ENCODE data around the gene FANCL.
"Not testable (repeated sequence)": the region's sequence is repeated elsewhere in the genome, so short reads cannot be mapped to it uniquely, and the experiment has no call there.

Gene FANCL

DNA sequence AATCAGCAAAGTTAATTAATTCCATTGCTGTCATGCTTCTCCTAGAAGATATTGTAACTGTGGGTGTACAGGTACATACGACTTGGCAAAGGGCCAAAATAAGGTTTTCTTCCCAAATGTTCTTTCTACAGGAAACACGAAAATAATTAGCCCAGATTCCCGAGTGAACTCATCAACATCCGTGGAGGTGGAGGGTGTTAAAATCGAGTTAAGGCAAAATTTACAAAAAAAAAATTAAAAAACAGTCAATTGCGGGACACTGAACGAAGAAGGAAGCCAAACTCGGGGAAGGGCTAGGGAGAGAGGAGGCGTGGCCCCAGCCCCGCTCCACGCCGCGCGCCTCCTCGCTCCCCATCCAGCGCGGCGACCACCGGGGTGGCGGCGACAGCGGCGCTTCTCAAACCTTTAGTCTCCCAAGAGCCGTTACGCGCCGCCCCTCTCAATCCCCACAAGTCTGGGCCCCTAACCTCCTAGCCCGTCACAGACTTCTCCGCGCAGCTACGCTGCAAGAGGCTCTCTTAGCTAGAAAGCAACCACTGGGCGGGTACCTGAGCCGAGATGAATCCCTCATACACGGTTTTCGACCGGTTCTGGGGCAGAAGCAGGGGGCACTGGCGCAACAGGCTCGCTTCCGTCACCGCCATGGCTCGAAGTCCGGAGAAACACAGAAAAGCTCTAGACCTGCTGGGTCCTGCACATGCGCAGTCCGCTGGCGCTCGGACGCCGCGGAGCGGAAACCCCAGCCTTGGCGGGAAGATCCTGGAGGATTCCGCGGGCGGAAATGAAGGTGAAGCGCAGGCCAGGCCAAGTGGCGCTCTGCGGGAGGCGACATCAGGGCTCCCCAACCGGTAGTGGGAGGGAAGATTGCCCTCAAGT, at the start of gene FANCL:
Gene FANCL (minus strand): TSS at position 656 of the 876 bp plus-strand sequence. CDS start 12 bp downstream, at position 644.
- peak; percentile 66 for DNase-seq (ENCODE audit: low read depth)

DNA sequence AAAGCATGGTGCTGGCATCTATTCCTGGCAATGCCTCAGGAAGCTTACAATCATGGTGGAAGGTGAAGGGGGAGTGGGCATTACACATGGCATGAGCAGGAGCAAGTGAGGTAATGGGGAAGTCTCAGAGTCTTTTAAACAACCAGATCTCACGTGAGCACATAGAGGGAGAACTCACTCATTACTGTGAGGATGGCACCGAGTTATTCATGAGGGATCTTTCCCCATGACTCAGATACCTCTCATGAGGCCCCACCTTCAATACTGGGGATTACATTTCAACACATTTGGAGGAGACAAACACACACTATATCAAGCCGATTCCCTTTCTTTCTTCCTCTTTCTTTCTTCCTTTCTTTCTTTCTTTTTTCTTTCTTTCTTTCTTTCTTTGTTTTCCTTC, 47.9 kb upstream of the FANCL start:
- no peak for DNase-seq (ENCODE audit: low read depth)

- DNase-seq (ENCODE audit: low read depth), result no peak
These were observed 42.8 kb upstream of the FANCL start for GRCh38 chr2:58283931-58284330.

- not testable (repeated sequence) for DNase-seq (ENCODE audit: low read depth)
These were observed 34.0 kb upstream of the FANCL start for GRCh38 chr2:58275144-58275543.

- DNase-seq (ENCODE audit: low read depth), result no peak
These were observed 30.7 kb upstream of the FANCL start for GRCh38 chr2:58271826-58272225.

DNA sequence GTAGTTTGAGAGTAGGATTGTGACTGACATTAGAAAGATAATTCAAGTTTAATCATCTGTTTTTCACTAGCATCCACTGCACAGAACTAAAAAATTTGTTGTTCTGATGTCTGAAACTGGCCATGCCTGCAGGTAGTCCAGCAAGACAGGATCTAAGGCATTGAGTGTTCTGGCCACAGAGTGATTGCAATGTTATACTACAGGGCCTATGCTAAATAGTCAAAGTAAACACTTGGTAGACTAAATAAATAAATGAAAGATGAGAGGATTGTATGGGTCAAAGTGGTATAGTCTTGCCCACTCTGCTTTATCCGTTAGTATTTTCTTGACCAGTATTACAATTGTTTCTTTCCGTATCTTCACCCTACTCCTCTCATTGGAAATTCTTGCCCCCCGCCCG, 27.6 kb upstream of the FANCL start:
- no peak for DNase-seq (ENCODE audit: low read depth)

GRCh38 chr2:58266211-58266610, 25.1 kb upstream of the FANCL start:
- DNase-seq (ENCODE audit: low read depth), result no peak

GRCh38 chr2:58261209-58261608, 20.1 kb upstream of the FANCL start:
- no peak for DNase-seq (ENCODE audit: low read depth)

DNA sequence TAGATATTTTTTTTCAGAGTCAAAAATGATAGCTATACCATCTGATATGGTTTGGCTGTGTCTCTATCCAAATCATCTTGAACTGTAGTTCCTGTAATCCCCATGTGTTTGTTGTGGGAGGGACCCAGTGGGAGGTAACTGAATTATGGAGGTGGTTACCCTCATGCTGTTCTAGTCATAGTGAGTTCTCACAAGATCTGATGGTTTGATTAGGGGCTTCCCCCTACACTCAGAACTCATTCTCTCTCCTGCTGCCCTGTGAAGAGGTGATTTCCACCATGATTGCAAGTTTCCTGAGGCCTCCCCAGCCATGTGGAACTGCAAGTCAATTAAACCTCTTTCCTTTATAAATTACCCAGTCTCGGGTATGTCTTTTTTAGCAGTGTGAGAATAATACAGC, 17.3 kb upstream of the FANCL start:
- DNase-seq (ENCODE audit: low read depth), result not testable (repeated sequence)

DNA sequence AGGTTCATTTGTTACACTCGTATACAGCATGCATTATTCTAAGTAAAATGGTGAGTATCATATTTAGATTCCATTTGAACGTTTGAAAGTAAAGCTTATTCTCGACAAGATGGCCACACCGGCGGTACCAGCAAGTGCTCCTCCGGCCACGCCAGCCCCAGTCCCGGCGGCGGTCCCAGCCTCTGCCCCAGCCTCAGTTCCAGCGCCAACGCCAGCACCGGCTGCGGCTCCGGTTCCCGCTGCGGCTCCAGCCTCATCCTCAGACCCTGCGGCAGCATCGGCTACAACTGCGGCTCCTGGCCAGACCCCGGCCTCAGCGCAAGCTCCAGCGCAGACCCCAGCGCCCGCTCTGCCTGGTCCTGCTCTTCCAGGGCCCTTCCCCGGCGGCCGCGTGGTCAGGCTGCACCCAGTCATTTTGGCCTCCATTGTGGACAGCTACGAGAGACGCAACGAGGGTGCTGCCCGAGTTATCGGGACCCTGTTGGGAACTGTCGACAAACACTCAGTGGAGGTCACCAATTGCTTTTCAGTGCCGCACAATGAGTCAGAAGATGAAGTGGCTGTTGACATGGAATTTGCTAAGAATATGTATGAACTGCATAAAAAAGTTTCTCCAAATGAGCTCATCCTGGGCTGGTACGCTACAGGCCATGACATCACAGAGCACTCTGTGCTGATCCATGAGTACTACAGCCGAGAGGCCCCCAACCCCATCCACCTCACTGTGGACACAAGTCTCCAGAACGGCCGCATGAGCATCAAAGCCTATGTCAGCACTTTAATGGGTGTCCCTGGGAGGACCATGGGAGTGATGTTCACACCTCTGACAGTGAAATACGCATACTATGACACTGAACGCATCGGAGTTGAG, 10.4 kb upstream of the FANCL start:
- DNase-seq (ENCODE audit: low read depth), result not testable (repeated sequence)

GRCh38 chr2:58241546-58241864, 380 bp upstream of the FANCL start:
- DNase-seq (ENCODE audit: low read depth), result no peak

DNA sequence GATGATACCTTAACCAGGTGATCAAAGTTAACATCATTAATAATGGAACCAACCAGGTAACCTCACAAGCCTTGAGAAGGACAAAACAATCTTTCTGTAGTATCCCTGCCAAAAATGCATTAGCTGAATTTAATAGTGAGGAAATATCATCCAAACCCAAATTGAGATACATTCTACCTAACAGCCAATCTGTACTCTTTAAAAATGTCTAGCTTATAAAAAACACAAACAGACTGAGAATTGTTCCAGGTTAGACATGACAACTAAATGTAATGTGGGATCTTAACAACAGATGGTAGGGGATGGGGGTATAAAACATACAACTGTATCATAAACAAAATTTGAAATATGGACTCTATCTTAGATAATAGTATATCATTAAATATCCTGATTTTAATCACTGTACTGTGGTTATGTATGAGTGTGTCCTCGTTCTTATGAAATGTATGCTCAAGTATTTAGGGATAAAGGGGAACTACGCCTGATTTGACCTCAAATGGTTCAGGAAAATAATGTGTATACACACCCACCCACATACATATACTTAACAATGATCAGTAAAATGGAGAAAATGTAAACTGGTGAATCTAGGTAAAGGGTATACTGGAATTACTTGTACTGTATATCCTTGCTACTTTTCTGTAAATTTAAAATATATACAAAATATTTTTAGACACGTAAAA, 1.7 kb downstream of the FANCL start:
- no peak for DNase-seq (ENCODE audit: low read depth)

DNA sequence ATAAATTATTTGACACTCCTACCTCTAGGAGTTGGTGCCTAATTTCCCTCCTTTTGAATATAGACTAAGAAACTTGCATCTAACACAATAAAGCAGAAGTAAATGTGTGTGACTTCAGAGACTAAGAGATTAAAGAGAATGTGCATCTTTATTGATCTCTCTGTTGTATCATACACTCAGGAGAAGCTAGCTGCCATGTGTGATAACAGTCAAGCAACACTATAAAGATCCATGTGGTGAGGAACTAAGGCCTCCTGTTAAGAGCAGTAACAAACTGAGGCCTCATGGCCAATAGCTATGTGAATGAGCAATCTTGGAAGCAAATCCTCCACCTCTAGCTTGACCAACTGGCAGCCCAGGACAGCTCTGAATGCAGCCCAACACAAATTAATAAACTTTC, 3.4 kb downstream of the FANCL start:
- DNase-seq (ENCODE audit: low read depth), result no peak

DNA sequence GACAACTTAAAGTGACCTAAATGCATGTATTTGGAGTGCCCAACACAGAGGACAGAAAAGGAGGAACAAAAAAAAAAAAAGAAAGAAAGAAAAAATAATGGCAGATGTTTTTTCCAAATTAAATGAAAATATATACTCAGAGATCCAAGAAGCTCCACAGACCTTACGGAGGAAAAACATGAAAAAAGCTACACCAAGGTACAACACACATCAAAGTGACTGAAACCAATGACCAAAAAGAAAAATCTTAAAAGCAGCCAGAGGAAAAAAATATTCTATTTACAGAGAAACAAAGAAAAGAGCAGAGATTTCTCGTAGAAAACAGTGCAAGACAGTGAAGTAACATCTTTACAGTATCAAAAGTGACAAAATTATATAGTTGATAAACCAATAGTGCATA, 5.1 kb downstream of the FANCL start:
- DNase-seq (ENCODE audit: low read depth), result no peak

DNA sequence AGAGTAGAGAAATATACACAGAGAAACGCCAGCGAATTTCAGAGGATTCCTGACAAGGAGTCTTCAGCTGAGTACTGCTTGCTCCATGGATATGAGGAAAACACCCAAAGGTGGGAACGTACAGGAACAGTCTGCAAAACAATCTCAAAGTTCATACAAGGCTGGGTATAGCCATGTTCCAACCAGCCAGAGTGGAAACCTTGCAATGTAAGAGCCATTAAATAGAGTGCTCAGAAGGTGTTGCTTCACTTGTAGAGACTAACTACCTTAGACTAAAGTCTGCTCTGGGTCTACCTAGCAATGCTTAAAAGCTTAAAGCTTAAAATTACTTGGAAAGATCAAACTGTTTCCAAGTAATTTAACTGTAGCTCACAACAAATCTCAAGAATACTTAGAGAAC, 6.0 kb downstream of the FANCL start:
- no peak for DNase-seq (ENCODE audit: low read depth)

GRCh38 chr2:58228299-58228698, 12.8 kb downstream of the FANCL start:
- DNase-seq (ENCODE audit: low read depth), result no peak

GRCh38 chr2:58227171-58227917, 13.8 kb downstream of the FANCL start:
- DNase-seq (ENCODE audit: low read depth), result no peak

GRCh38 chr2:58221909-58222308, 19.2 kb downstream of the FANCL start:
- DNase-seq (ENCODE audit: low read depth), result no peak

GRCh38 chr2:58215429-58215828, 25.7 kb downstream of the FANCL start:
- no peak for DNase-seq (ENCODE audit: low read depth)

- not testable (repeated sequence) for DNase-seq (ENCODE audit: low read depth)
These were observed 30.1 kb downstream of the FANCL start for GRCh38 chr2:58210951-58211568.

- no peak for DNase-seq (ENCODE audit: low read depth)
These were observed 33.9 kb downstream of the FANCL start for GRCh38 chr2:58207189-58207588.
